ENCODE measurements around the gene GRK1. TPM values are rescaled to one million over a fixed set of nuclear protein-coding genes. Genes with fewer than 3 reads are reported as not detected.

Gene GRK1
- total RNA-seq: 0.03 TPM in 1 of 2 replicates, not detected in the other

DNA sequence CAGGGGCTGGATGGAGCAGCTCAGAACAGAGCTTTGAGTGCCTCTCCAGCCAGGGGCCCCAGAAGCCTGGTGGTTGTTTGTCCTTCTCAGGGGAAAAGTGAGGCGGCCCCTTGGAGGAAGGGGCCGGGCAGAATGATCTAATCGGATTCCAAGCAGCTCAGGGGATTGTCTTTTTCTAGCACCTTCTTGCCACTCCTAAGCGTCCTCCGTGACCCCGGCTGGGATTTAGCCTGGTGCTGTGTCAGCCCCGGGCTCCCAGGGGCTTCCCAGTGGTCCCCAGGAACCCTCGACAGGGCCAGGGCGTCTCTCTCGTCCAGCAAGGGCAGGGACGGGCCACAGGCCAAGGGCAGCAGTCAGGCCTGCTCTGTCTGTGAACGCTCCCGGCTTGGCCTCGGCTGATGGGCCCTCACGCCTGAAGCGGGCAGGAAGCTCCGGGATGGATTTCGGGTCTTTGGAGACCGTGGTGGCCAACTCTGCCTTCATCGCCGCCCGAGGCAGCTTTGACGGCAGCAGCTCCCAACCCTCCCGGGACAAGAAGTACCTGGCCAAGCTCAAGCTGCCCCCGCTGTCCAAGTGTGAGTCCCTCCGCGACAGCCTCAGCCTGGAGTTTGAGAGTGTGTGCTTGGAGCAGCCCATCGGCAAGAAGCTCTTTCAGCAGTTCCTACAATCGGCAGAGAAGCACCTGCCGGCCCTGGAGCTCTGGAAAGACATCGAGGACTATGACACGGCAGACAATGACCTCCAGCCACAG lies at the start of gene GRK1:
Gene GRK1, plus strand, starts transcription at position 269 of the 751 bp plus-strand sequence. Its CDS starts 168 bp downstream, at position 437.

DNA sequence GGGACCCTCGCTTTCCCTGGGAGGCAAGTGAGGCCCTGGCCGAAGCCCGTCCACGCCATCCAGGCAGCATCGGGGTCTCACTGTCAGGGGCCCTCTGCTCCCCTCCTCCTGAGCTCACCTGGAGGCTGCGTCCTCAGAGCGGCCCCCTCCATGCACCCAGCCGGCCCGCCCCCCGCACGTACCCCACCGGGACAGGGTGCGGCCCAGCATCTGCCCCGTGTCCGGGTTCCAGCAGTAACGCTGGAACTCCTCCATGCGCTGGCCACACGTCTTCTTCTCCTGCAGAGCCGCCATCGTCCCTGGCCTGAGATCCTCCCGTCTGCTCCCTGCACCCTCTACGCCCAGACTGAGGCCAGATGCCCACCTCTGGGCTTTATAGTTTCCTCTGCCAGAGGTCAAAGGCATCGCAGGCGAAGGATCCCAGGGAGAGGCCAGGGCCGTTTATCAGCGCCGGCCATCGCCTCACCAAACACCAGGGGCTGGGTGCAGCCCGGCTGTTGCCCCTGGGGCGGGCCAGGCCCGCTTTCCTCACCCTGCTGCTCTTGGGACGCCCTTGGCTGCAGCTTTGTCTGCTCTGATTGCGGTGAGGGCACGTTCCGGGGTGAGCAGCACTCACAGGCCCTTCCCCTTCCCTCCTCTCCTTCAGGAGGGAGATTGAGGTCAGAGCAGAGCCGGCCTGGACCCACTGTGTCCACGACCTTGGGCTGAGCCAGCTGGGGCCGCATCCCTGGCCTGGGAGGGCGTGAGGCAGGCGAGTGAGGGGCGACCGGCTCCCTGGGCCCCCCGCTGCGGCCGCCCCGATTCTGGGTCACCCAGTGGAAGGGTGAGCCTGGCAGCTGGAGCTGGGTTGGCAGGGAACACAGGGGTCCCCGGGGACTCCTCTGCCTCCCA lies 8.9 kb upstream of the GRK1 start, which contains the start of gene ATP4B:
Gene ATP4B, minus strand, starts transcription at position 348 of the 891 bp plus-strand sequence. Its CDS starts 54 bp downstream, at position 294.

DNA sequence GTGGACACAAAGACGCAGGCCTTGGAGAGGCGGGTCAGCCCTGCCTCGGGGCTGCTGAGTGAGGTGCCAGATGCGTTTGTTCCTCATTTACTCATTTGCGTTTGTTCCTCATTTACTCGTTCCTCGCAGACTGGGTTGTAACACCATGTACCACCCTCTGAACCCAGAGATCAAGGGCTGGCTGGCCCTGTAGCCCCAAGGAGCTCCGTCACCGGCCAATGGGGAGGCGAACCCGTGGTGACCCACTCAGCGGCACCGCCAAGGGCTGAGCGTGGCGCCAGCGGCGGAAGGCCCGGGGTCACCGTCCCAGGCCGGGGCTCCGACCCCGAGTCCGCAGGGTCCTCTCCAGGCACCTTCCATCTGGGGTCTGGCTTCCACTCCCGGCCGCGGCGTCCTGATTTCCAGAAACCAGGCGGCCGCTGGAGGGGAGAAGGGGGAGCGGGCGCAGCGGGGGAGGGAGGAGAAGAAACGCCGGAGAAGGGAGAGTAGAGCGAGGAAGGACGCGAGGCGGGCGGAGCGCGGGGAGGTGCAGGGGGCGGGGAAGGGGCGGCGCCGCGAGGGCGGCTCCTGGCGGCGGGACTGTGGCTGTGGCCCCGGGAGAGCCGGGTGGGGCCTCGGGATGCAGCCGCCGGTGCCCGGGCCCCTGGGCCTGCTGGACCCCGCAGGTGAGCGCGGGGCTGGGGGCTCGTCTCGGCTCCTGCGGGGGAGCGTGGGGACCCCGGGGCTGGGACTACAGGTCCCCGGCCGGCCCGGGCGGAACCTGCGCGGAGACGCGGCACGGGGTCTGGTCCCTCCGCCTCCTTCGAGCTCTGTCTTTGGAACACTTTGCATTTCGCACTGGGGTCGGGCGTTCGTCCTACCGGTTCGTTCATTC lies 91.9 kb downstream of the GRK1 start, which contains the start of gene TMEM255B:
Gene TMEM255B, plus strand, starts transcription at position 576 of the 874 bp plus-strand sequence. Its CDS starts 44 bp downstream, at position 620.

Other genes starting within 250 kb of the GRK1 start
- gene ADPRHL1, start 213.7 kb upstream of the GRK1 start, total RNA-seq: 0.85 and 1.1 TPM in 2 replicates
- 10.6 and 11.3 TPM in 2 replicates for gene DCUN1D2, start 176.5 kb upstream of the GRK1 start, total RNA-seq
- gene TFDP1, start 82.5 kb upstream of the GRK1 start, total RNA-seq: 47.2 and 59.0 TPM in 2 replicates
- not detected in 2 replicates for gene ATP4B, start 9.0 kb upstream of the GRK1 start, total RNA-seq
- 0.13 and 1.2 TPM in 2 replicates for gene TMEM255B, start 92.0 kb downstream of the GRK1 start, total RNA-seq
- 107 and 394 TPM in 2 replicates for gene GAS6, start 196.9 kb downstream of the GRK1 start, total RNA-seq

Data from smooth muscle cell of the pulmonary artery (primary cell).